GM18505 (cell line): ENCODE results near the gene ANKRD40.

Experiments used
- ATAC-seq: cut with Tn5 transposase; IDR thresholded peaks from one replicate; pipeline ENCODE4 v1.9.1; 2021; ENCODE audit not compliant: unreplicated experiment
- POLR2A ChIP-seq: IDR thresholded peaks from 4 replicates; pipeline ENCODE4 v1.6.1; 2011; ENCODE audit warnings: borderline replicate concordance; ENCODE audit not compliant: insufficient read depth, insufficient read length; ENCODE audit errors: extremely low read depth

The ANKRD40 gene

GRCh38 chr17:50663812-50664374, 43.8 kb downstream of the ANKRD40 start:
- no peak for ATAC-seq
- no peak for TF ChIP-seq POLR2A

DNA sequence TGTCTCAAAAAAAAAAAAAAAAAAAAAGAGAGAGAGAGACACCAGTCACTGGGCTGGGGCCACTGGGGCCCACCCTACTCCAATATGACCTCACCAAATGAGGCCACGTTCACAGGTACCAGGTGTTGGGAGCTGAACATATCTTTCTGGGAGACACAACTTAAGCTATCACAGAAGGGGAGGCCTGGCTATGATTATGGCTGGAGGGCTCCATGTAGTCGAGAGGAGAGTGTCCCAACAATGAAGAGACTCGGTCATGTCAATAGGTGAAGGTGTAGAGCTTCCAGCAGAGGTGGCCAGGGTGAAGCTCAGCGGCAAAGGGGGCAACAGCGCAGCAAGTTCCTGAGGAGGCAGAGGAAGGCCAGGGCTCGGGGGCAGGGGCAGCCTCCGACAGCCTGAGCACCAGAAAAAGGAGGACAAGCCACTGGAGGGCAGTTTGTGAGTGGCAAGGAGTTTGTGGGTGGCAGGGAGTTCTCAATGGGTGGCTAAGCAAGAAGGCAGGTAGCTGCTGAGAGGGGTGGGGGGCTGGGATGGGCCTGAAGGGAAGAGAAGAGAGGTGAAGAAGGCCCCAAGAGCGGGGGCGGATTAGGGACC, 45.0 kb downstream of the ANKRD40 start:
- ATAC-seq, result no peak
- TF ChIP-seq POLR2A, result no peak

DNA sequence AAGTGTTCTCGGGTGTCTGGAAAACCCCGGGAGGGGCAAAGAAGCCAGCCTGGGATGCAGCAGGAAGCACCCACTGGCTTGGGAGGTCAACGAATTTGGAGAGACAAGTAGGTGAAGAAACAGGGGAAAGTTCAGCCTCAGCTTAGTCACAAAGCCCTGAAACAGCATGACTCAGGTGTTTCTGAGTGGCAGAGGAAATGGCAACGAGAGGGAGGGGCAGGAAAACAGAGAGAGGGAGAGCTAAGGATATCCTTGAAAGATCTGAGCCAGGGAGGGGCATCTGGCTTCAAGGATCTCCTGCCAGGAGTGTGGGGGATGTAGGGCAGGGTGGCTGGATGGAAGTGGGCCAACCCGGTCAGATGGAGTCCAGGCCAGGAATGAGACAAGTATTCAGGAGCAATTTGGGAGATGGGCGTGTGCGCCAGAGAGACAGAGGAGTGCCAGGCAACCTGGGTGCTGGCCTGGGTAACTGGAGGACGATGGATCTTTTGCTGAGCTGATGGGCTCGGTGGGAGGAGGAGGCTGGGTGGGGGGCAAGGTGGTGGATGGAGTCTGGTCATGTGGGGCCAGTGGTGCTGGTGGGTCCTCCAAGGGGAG, 45.8 kb downstream of the ANKRD40 start:
- no peak for TF ChIP-seq POLR2A

DNA sequence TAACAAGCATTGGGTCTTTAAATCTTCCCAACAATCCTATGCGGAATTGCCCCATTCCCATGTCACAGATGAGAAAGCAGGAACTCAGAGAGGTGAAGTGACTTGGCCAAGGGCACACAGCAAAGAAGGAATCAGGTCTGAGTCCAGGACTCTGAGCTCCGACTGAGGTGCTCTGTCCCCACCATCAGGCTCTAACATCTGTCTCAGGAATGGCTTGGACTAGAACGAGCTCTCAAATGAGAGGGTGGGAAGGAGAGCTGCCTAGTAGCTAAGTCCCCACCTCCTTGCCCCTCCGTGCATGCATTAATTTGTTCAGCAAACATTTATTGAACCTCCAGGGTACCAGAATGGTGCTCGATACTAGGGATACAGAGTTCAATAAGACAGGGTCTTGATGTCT, 46.4 kb downstream of the ANKRD40 start:
- no peak for TF ChIP-seq POLR2A
- no peak for ATAC-seq

More for the DNA sequence above, 45.8 kb downstream of the ANKRD40 start:
- ATAC-seq, result no peak

DNA sequence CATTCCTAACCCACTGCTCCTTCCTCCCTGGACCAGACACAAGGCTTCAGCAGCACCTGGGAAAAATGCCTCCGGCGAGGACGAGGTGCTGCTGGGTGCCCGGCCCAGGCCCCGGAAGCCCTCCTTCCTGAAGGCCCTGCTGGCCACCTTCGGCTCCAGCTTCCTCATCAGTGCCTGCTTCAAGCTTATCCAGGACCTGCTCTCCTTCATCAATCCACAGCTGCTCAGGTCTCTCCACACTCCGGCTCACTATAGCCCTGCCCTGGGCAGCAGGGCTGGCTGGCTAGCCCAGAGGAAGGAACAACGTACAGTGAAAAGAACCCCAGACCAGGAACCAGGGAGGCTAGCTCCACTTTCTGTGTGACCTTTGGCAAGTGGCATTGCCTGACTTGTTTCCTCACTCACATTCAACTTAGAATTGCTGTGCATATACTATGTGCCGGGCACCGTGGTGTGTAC, 46.8 kb downstream of the ANKRD40 start:
- TF ChIP-seq POLR2A, result no peak
- ATAC-seq, result no peak

- no peak for TF ChIP-seq POLR2A
- ATAC-seq, result no peak
These were observed 47.5 kb downstream of the ANKRD40 start for GRCh38 chr17:50660042-50660886.

DNA sequence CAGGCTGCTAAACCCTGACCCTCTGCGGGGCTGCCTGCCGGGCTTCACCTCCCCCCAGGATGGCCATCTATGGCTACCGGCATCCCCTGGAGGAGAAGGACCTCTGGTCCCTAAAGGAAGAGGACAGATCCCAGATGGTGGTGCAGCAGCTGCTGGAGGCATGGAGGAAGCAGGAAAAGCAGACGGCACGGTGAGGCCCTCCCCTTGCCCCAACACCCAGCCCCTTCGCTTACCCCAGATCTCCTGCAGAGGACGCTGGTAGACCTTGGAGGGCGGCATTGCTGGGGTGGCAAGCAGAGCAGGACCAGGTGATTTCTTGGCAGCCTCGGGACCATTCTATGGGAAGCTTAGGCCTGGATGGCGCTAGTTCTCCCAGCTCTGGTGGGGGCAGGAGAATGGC, 48.5 kb downstream of the ANKRD40 start:
- TF ChIP-seq POLR2A, result no peak
- ATAC-seq, result no peak

DNA sequence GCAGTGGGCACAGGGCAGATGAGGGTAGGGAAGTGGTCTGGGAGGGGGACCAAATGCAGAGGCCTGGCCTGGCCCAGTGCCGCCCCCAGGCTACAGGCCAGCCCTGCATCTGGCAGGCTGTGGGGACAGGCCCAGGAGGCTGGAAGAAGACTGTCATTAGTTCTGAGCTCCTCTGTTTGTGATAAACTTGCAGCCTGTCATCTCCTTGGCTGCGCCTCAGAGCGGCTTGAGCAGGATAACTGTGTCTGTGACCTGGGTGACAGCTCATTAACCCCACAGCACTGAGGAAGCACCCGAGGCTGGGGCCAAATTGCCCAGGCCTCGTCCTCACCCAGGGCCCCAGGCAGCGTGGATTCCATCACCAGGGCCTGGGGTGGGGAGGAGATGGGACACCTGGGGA, 49.1 kb downstream of the ANKRD40 start:
- TF ChIP-seq POLR2A, result no peak
- no peak for ATAC-seq

- ATAC-seq, result no peak
- no peak for TF ChIP-seq POLR2A
These were observed 50.1 kb downstream of the ANKRD40 start for GRCh38 chr17:50657627-50658026.

DNA sequence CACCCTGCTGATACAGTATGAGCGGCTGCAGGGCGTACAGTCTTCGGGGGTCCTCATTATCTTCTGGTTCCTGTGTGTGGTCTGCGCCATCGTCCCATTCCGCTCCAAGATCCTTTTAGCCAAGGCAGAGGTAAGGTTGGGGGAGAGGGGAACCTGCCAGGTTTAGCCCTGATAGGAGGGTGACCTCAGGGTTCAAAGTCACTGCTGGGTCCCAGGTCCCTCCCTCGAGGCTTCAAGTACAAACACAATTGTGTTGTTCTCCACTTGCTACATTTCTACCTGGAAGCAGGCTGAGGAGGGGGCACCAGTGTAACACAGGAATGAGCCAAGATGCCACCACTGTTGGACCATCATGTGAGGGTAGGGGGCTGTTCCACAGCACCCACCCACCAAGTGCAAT, 50.7 kb downstream of the ANKRD40 start:
- no peak for ATAC-seq
- no peak for TF ChIP-seq POLR2A

- no peak for TF ChIP-seq POLR2A
- ATAC-seq, result no peak
These were observed 51.2 kb downstream of the ANKRD40 start for GRCh38 chr17:50656509-50656908.

DNA sequence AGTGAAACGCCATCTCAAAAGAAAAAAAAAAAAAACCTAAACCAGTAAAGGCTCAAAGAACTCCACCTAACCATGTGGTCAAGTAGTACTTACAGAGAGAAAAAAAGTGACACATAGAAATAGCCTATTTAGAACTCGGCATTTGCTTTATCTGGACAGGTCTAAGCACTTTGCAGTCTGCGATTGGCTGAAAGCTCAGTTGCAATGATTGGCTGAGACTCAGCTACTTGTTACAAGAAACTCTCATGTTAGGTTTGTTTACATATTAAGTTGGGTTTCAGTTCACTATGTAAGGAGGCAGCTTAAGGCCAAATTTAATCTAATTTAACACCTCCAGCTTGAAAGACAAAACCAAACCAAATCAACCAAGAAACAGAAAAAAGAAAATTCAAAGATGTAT, 54.0 kb downstream of the ANKRD40 start:
- no peak for ATAC-seq
- no peak for TF ChIP-seq POLR2A

DNA sequence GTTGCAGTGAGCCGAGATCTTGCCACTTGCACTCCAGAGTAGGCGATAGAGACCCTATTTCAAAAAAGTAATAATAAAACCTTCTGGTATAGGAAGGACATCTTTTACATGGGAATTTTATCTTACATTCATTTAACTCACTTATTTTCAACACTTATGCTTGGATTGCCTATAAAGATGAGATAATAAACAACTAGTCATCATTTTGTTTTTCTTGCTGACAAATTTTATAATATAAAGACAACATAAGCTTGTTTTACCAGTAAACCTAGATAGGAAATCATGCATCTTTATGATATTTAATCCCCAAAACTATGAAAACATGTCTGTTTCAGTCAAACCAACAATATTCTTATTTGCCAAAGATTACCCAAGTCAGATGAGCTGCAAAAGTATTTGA, 56.1 kb downstream of the ANKRD40 start:
- ATAC-seq, result no peak
- TF ChIP-seq POLR2A, result no peak
